Fibroblast of the conjunctiva (primary cell): Measurements from ENCODE around the gene UVRAG.
A peak's percentile ranks its signal among the peaks of the same experiment; 100 is the strongest.
"Not testable (repeated sequence)": the region's sequence is repeated elsewhere in the genome, so short reads cannot be mapped to it uniquely, and the experiment has no call there.

Experiments used
- DNase-seq: peaks from one replicate; pipeline ENCODE4 v3.0.0-alpha.2; 2010; ENCODE audit warnings: low read depth

The UVRAG gene

GRCh38 chr11:75845324-75845723 lies 30.3 kb downstream of the UVRAG start:
- DNase-seq: no peak

DNA sequence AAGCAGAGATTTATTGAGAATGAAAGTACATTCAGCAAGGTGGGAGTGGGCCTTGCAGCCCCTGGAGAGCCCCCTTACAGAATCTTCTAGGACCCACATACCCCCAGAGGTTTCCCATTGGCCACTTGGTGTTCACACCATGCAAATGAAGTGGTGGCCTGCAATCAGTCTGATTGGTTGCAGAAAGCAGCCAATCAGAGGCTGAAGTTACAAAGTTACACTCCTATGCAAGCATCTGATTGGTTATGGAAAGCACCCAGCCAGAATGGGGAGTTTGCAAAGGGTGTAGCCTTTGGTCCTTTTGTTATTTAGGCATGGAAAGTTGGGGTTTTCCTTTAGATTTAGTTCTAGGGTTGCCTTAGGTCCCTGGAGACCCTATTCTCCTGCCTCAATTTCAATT lies 34.9 kb downstream of the UVRAG start:
- DNase-seq: no peak

DNA sequence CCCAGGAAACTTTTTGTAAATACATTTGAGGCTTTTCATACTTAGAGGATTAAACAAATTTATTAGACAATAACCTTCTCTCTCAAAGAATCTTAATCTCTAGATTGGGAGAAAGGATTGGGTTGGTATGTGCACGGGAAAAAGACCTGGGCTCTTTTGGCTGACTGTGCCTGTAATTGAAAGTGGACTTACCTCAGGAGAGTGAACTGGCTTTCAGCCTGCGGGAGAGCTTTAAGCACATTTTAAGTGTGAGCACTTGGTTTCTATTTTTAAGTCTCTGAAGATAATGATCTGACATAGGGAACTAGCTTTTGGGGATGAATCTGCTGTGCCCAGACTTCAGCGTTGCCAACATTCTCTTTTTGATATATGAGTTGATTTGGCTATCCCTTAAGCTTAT lies 35.8 kb downstream of the UVRAG start:
- DNase-seq: no peak

DNA sequence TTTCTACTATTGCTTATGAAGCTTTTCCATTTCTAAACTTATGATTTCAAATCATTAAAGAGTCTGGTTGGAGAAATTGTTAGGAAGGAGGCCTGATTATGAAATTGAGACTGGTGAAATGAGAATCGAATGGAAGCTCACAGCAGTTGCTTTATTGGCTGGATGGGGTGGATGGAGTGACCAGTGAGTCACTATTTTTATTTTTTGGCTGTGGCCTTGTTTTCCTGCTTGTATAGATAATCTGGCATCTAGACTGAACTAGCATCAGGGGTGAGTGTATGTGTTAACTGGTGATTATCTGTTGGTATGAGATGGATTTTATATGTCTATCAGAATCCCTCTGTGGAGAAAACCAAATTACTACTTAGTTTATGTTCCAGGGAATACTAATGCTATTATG lies 36.2 kb downstream of the UVRAG start:
- no peak for DNase-seq

DNA sequence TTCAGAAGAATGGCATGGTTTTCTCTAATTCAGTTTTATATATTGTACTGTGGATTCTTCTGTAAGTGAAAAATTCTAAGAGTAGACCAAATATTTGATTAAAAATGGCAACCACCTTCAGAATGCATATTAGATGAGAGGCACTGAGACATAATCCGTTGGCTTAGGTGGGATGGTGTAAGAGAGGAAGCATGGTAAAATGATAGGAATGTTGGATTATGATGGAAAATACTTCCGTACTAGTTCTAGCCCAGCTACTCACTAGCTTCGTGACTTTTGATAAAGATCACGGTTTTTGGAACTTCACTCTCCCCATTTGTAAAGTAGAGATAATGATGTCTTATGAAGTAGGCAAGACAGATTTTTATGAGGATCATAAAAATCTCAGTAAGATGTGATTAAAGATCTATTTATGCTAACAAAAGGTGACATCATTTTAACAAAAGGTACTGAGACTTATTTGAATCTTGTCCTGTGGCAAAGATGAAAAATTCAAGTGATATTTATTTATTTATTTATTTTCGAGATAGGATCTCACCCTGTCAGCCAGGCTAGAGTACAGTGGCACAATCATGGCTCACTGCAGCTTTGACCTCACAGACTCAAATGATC lies 37.5 kb downstream of the UVRAG start:
- no peak for DNase-seq

- DNase-seq: not testable (repeated sequence)
These were observed 38.6 kb downstream of the UVRAG start for GRCh38 chr11:75853563-75853962.

- DNase-seq: no peak
These were observed 39.0 kb downstream of the UVRAG start for GRCh38 chr11:75853971-75854370.

- no peak for DNase-seq
These were observed 40.2 kb downstream of the UVRAG start for GRCh38 chr11:75855206-75855605.

DNA sequence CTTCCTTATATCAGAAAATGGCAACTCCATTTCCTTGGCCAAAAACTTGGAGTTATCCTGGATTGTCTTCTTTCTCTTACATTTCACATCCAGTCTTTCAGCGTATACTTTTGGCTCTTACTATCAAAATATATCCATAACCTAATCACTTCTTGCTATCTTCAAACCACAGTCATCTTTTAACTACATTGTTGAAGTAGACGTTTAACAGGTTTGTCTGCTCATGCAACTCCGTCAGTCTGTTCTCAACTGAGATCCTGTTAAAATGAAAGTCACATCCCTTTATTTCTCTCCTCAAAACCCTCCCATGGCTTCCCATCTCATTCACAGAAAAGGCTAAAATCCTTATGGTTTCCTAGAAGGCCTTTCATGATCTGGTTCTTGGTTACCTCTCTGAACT lies 41.9 kb downstream of the UVRAG start:
- DNase-seq: no peak

GRCh38 chr11:75858042-75858441 lies 43.0 kb downstream of the UVRAG start:
- no peak for DNase-seq

DNA sequence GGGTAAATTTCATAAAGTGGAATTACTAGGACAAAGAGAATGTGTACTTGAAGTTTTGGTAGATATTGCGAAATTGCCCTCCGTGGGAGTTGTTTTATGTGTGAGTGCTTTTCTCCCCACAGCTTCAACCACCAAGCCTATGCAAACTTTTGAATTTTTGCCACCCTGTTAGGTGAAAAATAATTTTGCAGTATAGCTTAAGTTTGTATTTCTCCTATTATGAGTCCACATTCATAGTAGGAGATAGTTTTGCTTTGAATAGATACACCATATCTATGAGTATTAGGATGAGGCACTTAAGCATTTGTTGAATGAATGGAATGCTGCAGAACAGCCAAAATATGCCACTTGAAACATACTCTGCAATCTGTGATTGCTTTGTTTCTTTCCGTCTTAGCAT lies 43.6 kb downstream of the UVRAG start:
- peak; percentile 22 for DNase-seq

DNA sequence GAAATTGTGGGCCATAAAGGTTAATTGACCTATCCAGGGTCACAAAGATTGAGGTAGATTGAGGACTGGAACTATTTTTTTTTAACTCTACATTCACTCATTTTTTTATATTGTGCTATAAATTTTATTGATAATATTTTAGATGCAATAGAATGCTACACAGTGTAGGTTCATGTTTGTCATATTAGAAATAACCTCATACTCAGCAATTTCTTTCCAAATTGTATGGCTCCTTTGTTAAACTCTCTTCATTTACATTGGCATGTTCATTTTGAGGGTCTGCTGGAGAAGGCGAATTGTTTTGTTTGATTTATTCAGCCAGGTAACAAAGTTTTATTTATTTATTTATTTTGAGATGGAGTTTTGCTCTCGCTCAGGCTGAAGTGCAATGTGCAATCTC lies 44.6 kb downstream of the UVRAG start:
- DNase-seq: no peak

DNA sequence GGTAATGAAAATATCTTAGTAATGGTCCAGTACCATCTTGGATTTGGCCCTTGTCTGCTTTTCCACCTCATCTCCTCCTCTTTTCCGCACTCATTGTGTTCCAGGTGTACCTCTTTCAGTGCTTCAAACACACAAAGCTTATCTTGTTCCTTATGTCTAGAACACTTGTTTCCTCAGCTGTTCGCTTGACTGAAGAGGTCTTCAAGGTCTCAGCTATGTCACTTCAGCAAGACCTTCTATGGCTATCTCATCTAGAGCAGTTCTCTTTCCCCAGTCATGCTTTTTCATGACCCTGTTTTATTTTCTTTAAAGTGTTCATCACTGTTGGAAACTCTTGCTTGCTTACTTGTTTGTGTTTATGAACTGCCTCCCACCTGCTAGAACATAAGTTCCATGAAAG lies 47.4 kb downstream of the UVRAG start:
- no peak for DNase-seq

DNA sequence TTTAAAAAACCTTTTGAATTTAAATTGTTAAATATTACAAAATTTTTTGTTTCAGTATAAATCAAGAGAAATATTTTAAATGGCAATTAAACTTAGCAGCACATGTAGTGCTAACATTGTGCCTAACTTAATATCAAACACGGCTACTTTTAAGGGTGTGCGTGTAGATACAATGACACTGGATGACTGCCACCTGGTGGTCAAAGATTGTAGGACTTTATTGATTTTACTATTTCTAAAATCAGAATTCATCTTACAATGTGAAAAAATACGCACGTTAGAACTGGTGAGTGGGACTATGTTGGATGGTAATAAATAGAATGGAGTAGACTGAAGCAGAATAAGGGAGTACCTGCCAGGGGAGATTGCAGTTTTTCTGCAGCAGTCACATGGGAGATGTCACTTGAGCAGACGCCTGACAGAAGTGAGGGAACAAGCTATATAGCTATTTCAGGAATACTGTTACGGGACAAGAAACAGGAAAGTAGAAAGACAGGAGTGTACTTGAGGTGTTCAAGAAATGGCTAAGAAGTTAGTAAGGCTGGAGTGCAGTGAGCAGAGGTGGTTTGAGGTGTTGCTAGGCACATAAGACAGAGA lies 52.9 kb downstream of the UVRAG start:
- peak; percentile 31 for DNase-seq

- no peak for DNase-seq
These were observed 54.0 kb downstream of the UVRAG start for GRCh38 chr11:75868990-75869389.

DNA sequence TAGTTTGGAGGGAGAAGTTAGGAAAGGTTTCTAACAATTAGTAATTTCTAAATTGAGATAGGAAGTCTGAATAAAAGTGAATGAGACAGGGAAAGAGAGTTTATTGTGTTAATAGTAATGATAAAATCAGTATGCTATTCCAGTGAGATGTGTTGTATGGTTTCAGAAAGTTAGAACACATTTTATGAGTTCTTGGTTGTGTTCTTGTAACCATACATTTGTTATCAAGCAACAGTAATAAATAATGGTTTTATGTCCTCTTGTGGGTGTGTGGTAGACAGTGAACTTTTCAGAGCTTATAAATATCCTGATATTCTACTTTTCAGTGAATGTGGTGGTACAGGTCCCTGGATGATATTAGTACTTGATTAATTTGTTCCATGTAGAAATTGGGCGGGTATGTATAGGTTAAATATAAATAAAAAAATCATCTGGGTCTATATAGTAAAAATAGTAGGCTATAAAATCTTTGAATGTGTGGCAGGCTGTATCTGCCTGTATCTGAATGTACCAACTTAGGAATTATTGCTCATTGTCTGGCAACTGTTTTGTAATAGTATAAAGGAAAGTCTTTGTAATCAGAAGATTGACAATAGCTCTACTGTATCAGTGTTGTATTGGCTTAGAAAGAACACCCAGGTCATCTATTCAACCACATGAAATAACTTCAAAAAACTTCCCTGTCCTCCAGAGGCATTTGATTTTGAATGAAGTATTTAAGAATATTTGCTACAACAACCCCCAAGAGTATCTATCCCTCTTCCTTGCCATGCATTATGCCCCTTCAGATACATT lies 54.8 kb downstream of the UVRAG start:
- no peak for DNase-seq

GRCh38 chr11:75872887-75873416 lies 57.9 kb downstream of the UVRAG start:
- no peak for DNase-seq

GRCh38 chr11:75873417-75874221 lies 58.6 kb downstream of the UVRAG start:
- DNase-seq: no peak

GRCh38 chr11:75874684-75875341 lies 59.8 kb downstream of the UVRAG start:
- no peak for DNase-seq

GRCh38 chr11:75877327-75877726 lies 62.3 kb downstream of the UVRAG start:
- not testable (repeated sequence) for DNase-seq

DNA sequence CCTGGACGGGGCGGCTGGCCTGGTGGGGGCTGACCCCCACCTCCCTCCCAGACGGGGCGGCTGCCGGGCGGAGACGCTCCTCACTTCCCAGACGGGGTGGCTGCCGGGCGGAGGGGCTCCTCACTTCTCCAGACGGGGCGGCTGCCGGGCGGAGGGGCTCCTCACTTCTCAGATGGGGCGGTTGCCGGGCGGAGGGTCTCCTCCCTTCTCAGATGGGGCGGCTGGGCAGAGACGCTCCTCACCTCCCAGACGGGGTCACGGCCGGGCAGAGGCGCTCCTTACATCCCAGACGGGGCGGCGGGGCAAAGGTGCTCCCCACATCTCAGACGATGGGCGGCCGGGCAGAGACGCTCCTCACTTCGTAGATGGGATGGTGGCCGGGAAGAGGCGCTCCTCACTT lies 62.9 kb downstream of the UVRAG start:
- DNase-seq: not testable (repeated sequence)

GRCh38 chr11:75878933-75879332 lies 63.9 kb downstream of the UVRAG start:
- DNase-seq: no peak
